Stimulated activated CD4-positive, alpha-beta T cell treated with anti-CD3 and anti-CD28 coated beads, Interleukin-4, amount 100 ng/mL, for 24 hours (primary cell): ENCODE data around the gene CPA2.
"Not testable (repeated sequence)": the region's sequence is repeated elsewhere in the genome, so short reads cannot be mapped to it uniquely, and the experiment has no call there.

Experiments
- DNase-seq: peaks from one replicate; pipeline ENCODE4 v3.0.0-alpha.2; 2020

The CPA2 gene

GRCh38 chr7:130266258-130266960 is at the start of gene CPA2:
CPA2 (plus strand) TSS chr7:130266863; CDS start chr7:130266882, 19 bp downstream.
- no peak for DNase-seq

GRCh38 chr7:130218806-130219620 is 47.6 kb upstream of the CPA2 start:
- no peak for DNase-seq

- DNase-seq: no peak
Observed at GRCh38 chr7:130219871-130220270, 46.8 kb upstream of the CPA2 start.

GRCh38 chr7:130221746-130222145 is 44.9 kb upstream of the CPA2 start:
- no peak for DNase-seq

- no peak for DNase-seq
Observed at GRCh38 chr7:130223646-130224045, 43.0 kb upstream of the CPA2 start.

GRCh38 chr7:130224210-130224609 is 42.5 kb upstream of the CPA2 start:
- no peak for DNase-seq

GRCh38 chr7:130224923-130225322 is 41.7 kb upstream of the CPA2 start:
- DNase-seq: not testable (repeated sequence)

GRCh38 chr7:130226333-130226732 is 40.3 kb upstream of the CPA2 start:
- DNase-seq: no peak

- no peak for DNase-seq
Observed at GRCh38 chr7:130227883-130228575, 38.6 kb upstream of the CPA2 start.

GRCh38 chr7:130228840-130229502 is 37.7 kb upstream of the CPA2 start:
- no peak for DNase-seq

GRCh38 chr7:130229981-130230380 is 36.7 kb upstream of the CPA2 start:
- not testable (repeated sequence) for DNase-seq

- no peak for DNase-seq
Observed at GRCh38 chr7:130231792-130232191, 34.9 kb upstream of the CPA2 start.

GRCh38 chr7:130232209-130232608 is 34.5 kb upstream of the CPA2 start:
- DNase-seq: no peak

- DNase-seq: no peak
Observed at GRCh38 chr7:130234078-130234477, 32.6 kb upstream of the CPA2 start.

GRCh38 chr7:130236361-130236760 is 30.3 kb upstream of the CPA2 start:
- not testable (repeated sequence) for DNase-seq

- no peak for DNase-seq
Observed at GRCh38 chr7:130240240-130240639, 26.4 kb upstream of the CPA2 start.

- DNase-seq: peak; percentile 65
Observed at GRCh38 chr7:130242198-130243014, 24.3 kb upstream of the CPA2 start.

- DNase-seq: not testable (repeated sequence)
Observed at GRCh38 chr7:130243486-130243885, 23.2 kb upstream of the CPA2 start.

GRCh38 chr7:130246491-130246890 is 20.2 kb upstream of the CPA2 start:
- DNase-seq: not testable (repeated sequence)

- not testable (repeated sequence) for DNase-seq
Observed at GRCh38 chr7:130248842-130249241, 17.8 kb upstream of the CPA2 start.

- DNase-seq: not testable (repeated sequence)
Observed at GRCh38 chr7:130249626-130250025, 17.0 kb upstream of the CPA2 start.

- DNase-seq: no peak
Observed at GRCh38 chr7:130254555-130254954, 12.1 kb upstream of the CPA2 start.
